HS-5 (cell line): ENCODE measurements around the gene GMPPA.
A peak's percentile ranks its signal among the peaks of the same experiment; 100 is the strongest.

Experiments used
- DNase-seq: peaks from one replicate; pipeline ENCODE4 v3.0.0-alpha.2; 2012; ENCODE audit warnings: low read depth

The GMPPA gene

DNA sequence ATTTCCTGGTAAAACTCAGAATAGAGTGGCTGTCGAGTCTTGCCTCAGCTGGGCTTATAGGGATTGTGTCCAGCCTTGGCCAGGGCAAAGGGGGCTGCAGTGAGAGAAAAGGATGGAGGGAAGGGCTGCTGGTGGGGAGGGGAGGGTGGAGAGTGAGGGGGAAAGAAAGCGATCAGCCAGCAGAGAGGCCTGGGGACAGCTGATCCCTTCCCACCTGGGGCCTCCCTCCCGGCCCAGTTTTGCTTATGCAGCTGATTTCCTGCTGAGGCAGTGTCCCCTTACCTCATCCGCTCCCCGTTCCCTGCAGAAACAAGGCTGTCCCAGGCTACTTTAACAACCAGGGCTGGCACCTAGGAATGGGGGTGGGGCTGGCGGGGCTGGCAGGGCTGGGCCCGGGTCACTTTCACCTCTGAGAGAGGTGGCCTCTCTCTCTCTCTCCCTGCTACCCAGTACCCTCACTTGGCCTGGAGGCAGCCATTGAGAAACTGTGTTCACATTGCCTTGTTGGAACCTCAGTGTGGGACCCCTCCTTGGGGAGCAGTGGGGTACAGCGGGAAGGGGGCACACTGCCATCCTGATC is 12.2 kb upstream of the GMPPA start:
- no peak for DNase-seq

DNA sequence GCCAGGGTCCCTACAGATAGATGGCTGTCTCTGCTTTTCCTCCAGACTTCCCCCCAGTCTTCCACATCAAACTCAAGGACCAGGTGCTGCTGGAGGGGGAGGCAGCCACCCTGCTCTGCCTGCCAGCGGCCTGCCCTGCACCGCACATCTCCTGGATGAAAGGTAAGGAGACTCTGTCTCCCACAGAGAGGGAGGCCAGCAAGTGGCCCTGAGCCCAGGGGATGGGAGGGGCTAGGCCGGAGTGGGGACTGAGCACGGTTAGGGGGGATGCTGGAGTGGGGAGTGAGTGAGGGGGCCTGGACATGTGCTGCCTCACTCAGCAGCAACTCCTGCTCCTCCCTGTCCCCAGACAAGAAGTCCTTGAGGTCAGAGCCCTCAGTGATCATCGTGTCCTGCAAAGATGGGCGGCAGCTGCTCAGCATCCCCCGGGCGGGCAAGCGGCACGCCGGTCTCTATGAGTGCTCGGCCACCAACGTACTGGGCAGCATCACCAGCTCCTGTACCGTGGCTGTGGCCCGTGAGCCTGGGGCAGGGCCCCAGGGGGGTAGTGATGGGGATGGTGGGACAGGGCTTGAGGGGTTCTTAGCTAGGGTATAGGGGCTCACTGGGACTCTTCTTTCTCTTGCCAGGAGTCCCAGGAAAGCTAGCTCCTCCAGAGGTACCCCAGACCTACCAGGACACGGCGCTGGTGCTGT is 10.4 kb upstream of the GMPPA start:
- DNase-seq: no peak

DNA sequence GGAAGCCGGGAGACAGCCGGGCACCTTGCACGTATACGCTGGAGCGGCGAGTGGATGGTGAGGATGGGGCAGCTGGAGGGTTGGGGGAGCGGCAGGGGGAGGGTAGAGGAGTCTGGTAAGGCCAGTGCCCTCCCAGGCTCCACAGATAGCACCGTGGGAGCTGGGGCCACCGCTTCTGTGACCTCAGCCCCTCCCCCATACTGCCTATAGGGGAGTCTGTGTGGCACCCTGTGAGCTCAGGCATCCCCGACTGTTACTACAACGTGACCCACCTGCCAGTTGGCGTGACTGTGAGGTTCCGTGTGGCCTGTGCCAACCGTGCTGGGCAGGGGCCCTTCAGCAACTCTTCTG is 9.9 kb upstream of the GMPPA start:
- DNase-seq: no peak

DNA sequence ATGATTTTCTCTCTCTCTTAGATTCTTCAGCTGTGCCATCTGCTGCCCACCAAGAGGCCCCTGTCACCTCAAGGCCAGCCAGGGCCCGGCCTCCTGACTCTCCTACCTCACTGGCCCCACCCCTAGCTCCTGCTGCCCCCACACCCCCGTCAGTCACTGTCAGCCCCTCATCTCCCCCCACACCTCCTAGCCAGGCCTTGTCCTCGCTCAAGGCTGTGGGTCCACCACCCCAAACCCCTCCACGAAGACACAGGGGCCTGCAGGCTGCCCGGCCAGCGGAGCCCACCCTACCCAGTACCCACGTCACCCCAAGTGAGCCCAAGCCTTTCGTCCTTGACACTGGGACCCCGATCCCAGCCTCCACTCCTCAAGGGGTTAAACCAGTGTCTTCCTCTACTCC is 9.4 kb upstream of the GMPPA start:
- DNase-seq: no peak

DNA sequence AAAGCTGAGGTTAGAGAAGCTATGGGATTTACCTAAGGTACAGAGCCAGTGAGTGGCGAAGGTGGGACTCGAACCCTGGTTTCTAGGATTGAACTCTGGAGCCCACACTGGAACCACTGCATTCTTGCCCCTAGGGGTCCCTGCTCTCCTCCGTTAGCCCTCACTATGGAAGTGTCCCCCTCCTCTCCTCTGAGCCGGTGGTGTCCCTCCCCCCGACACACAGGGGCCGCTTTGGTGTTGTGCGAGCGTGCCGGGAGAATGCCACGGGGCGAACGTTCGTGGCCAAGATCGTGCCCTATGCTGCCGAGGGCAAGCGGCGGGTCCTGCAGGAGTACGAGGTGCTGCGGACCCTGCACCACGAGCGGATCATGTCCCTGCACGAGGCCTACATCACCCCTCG is 8.5 kb upstream of the GMPPA start:
- no peak for DNase-seq

DNA sequence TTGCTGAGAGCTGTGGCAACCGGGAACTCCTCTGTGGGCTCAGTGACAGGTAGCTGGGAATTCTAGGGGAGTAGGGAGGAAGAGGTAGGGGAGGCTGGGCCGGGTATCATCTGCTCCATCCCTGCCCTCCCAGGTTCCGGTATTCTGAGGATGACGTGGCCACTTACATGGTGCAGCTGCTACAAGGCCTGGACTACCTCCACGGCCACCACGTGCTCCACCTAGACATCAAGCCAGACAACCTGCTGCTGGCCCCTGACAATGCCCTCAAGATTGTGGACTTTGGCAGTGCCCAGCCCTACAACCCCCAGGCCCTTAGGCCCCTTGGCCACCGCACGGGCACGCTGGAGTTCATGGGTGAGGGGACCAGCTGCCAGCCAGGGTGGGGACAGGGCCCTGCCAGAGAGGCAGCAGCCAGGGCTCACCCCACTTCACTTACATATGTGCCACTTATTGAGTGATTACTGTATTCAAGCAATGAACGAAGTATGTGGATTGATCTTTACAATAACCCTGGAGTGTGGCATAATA is 8.0 kb upstream of the GMPPA start:
- no peak for DNase-seq

DNA sequence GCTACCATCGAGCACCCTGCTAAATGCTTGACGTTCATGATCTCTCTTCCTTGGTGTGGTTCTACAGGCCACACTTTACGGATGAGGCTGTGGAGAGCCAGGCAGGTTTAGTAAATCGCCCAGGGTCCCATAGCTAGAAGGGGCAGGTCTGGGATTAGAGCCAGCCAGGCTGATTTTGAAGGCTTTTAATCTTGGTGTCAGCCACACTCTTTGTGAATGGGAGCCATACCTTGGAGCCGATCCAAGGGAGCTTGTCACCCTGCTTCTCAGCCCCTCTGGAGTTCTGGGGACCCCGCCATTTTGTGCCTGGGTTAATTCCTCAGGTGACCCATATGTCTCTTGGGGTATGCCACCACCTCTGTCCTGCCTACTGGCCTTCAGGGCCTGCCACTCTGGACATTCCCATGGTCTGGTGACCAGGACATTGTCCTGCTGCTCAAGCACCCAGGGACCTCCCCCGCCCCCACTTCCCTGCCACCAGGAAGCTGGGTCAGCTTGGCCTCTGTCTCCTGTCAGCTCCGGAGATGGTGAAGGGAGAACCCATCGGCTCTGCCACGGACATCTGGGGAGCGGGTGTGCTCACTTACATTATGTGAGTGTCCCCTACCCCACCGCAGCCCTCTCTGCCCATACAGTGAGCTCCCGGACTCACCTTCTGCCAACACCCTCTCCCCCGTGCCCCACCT is 7.3 kb upstream of the GMPPA start:
- DNase-seq: no peak

DNA sequence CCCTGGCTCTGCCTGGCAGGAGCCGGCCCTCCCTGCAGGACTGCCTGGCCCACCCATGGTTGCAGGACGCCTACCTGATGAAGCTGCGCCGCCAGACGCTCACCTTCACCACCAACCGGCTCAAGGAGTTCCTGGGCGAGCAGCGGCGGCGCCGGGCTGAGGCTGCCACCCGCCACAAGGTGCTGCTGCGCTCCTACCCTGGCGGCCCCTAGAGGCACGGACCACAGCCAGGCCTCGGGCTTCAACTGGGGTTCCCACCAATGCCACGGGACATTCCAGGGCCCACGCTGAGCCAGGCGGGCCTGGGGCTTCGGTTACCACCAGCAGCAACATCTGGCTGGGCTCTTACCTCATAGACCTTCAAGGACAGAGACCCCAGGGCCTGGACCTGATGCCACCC is 6.1 kb upstream of the GMPPA start:
- DNase-seq: no peak

DNA sequence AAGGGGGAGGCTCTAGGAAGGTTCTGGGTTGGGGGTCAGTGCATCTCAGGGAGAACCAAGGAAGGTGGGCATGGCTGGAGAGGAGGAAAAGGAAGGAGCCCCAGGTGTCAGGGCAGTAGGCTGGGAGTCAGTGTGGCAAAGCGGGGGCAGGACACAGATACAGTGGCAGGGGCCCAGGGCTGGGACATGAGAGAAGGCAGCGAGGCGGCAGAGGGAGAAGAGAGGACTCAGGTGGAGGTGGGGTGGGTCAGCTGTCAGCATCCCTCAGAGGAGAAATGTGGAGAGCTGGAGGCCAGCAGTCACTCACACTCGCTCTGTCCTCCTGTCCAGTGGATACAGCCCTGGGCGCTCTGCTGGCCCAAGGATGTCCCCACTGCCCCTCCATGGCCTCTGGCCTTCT is 5.6 kb upstream of the GMPPA start:
- DNase-seq: no peak

DNA sequence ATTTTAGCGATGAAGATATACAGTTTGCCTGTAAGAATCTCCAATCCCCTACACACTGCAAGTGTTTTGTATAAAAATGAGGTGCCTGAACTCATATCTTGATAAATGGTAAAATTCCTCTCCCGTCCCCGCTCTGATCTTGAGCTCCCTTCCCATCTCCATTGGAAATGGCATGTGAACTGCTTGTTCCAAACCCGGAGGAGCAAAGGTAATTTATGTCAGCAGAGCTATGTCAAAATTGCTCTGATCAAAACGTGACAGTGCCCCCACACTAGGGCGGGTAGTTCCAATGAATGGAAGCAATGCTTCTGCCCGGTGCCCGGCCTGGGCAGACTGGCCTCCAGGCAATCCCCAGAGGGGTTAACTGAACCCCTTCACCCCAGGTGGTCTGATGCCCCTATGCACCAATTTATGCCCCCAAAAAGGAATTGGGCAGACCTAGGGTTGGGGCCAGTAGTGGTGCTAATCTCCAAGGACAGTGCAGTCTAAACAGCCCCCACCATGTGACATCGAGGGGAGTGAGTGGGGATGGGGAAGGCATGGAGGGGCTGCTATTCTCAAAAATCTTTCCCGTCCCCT is 3.6 kb upstream of the GMPPA start:
- DNase-seq: no peak

DNA sequence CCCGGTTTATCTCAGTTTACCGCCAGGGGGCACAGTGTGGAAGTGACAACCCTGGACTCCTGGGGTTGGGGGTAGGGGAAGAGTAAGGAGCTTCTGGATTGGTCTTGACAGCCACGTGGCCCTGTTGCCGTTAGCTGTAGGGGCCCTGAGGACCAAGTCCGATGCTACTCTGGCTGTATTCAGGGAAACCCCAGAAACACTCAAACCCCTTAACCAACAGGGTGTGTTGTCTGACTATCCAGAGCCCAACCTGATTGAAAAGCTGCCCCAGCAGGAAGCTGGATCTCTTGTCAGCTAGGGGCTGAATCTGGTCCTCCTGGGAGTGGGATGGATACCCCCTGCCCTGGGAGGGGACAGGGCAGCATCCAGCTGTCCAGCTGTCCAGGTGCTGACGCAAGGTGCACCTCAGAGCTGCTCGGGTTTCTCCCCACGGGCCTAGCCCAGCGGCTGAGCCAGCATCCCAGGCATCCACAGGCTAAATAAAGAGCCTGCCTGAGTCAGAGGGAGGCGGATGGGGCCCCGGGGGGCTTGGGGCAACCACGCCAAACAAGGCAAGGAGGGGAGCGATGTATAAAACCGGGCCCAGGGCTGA is 3.1 kb upstream of the GMPPA start:
- DNase-seq: no peak

DNA sequence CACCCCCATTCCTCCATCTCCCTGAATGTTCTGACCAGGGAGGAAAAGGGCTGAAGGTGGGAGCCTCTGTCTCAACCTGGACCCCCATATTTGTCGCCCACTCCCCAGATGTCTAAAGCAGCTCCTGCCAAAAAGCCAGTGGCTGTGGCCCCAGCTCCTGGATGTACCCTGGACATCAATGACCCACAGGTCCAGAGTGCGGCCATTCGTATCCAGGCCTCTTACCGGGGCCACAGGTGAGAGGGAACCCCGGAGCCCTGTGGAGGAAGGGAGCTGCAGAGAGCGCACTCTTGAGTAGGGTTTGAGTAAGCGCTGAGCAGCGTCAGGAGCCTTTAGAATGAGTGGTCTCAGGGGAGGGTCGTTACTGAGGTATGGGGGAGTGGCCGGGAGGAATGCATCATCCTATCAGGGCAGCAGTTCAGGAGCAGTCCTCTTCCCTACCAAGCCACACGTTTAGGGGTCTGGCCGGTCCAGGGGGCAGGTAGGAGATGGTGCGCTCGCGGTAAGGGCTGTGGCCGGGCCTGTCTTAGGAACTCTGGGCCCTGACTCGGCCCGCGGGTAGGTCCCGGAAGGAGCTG is 2.4 kb upstream of the GMPPA start:
- DNase-seq: no peak

DNA sequence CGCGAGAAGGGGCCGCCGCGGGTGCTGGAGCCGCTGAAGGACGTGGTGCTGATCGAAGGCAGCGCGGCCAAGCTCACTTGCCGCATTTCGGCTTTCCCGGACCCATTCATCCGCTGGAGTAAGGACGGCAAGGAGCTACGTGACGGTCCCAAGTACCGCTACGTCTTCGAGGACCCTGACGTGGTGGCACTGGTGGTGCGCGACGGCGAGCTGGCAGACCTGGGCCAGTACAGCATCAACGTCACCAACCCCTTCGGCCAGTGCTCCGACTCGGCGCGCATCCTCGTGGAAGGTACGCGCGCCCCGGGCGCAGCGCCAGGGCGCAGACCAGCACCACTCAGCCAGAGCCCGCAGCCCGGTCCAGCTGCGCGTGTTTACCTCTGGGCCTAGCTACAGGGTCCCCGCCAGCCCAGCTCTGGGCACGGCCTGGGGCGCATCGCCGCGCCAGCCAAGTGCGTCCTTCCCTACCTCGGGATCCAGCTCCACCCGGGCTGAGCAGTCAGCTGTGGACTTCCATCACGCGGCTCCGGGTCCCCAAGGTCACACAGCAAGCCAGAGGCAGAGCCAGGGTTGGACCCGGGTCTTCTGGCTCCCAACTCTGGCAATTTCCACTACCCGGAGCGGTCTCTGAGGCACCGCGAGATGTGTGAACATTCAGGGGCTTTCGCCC is 1.7 kb upstream of the GMPPA start:
- no peak for DNase-seq

DNA sequence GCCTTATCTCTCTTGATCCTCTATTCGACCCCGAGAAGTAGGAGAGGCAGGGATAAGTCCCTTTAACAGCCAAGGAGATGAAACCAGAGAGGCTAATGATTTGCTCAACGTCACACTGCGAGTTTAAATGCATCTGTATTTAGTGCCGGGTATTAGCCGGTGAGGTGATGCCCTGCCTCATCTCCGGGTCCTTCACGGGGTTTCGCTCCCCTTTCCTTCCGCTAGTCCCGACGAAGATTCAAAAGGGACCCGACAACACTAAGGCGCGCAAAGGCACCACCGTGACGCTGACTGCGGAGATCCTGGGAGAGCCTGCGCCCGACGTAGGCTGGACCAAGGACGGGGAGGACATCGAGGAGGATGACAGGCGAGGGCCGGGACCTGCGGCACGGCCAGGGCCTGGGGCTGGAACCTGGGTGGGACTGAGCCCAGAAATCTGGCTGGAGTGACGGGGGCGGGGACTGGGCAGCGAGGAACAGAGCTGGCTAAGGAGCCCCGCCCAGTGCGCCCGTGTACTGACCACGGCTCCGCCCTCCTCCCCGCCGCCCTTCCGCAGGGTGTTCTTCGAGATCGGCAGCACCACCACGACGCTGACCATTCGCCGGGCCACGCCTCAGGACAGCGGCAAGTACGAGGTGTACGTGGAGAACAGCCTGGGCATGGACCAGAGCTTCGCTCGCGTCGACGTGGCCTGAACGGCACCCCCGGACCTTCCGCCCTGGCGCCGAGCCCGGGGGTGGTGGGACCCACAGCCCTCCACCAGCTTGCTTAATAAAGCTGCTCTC is 1.0 kb upstream of the GMPPA start:
- peak; percentile 63 for DNase-seq

DNA sequence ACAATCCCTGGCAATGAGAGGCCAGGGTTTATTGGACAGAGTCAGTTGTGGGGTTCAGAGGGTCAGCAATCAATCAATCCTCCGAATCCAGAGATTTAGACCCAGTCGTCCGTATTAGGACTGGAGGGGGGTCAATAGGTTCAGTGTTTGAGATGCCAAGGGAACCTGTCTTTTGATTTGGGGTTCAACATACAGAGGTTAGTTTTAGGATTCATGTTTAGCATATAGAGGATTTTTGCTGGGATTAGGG is 292 bp downstream of the GMPPA start:
- DNase-seq: no peak

DNA sequence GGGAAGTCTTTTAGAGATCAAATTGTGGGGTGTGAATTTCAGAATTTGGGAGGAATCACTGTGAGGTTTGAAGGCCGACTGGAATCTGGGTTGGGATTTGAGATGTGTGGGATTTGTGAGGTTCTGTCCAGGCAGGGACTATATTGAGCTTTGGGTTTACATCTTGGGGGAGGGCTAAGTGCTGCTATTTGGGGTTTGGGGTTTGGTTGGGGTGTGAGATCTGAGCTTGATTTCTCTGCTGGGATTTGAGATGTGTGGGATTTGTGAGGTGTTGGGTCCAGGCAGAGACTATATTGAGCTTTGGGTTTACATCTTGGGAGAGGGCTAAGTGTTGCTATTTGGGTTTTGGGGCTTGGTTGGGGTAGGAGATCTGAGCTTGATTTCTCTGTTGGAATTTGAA is 864 bp downstream of the GMPPA start:
- DNase-seq: no peak

DNA sequence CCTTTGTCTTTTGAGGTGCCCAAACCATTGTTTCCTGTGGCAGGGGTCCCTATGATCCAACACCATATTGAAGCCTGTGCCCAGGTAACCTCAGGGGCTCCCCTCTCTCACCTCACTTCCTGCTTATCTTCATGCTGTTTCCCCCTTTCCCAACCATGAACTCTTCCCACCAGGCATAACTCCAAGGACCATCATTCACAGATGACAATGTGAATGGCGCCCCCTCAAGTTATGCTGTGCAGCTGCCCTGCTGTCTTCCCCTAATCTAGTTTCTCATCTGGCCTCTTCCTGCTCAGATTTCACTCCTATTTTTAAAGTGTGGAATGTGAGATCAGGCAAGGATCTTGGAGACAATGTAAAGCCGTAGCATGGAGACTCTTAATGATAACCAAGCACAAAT is 1.4 kb downstream of the GMPPA start:
- DNase-seq: no peak

DNA sequence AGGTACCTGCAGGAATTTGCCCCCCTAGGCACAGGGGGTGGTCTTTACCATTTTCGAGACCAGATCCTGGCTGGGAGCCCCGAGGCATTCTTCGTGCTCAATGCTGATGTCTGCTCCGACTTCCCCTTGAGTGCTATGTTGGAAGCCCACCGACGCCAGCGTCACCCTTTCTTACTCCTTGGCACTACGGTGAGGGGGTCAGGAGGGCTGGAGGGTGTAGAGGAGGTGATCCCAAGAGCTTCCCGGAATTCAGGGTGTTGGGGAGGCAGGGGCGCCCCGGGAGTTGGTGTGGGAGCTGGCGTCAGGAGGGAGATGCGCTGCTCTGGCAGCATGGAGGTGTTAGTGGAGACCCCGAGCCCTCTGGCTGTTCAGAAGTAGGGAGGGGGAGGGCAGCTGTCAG is 3.2 kb downstream of the GMPPA start:
- DNase-seq: no peak

DNA sequence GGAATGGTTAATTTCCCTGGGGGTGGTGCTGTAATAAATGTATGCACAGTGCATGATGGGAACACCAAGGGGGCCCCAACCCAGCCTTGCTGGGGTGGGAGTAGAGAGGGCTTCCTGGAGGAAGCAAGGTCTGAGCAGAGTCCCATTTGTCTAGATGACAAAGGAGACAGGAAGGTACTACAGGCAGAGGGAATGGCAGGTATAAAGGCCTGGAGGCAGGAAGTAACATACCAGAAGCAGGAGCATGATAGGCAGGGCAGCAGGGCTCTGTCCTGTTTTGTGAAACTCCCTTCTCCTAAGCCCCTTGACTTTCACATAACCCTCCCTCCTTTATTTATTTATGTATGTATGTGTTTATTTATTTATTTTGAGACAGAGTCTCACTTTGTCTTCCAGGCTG is 3.9 kb downstream of the GMPPA start:
- DNase-seq: no peak

DNA sequence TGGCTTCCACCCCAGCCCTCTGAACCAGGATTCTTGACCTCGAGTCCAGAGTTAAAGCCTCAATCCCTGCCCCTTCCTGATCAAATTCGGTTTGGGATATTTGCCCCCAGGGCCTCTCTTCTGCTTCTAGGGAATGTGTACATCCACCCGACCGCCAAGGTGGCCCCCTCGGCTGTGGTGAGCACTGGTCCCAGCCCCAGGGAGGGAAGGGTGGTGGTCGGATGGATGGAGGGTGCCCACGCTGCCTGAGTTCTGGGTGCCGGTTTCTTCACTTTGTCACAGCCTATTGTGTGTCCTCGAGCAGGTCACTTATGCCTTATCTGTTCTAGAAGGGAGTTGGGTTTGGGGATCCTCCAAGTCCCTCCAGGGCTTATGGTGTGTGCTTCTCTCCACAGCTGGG is 6.9 kb downstream of the GMPPA start:
- DNase-seq: no peak

DNA sequence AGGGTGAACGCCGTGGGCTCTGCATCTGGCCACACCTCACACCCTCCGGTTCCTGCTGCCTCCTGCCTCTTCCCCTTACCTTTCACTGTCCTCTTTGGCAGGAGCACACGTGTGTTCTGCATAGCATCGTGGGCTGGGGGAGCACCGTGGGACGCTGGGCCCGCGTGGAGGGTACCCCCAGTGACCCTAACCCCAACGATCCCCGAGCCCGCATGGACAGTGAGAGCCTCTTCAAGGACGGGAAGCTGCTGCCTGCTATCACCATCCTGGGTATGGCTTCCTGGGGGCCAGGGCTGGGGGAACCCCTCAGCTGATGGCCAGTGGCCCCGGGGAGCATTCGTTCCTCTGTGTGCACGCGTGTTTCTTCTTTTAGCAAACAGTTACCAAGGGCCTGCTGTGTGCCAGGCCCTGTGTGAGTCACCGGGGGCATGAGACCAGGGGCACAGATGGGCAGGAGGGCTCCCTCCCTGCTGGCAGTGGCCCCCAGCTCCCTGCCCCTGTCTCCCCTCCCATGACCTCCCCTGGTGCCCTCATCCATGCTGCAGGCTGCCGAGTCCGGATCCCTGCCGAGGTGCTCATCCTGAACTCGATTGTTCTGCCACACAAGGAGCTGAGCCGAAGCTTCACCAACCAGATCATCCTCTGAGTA is 7.6 kb downstream of the GMPPA start:
- DNase-seq: no peak
